Chondrocyte (in vitro differentiated cells): Measurements from ENCODE around the gene ZSWIM7. TPM values are rescaled to one million over a fixed set of nuclear protein-coding genes. Genes with fewer than 3 reads are reported as not detected.

ENCODE experiments used
- DNase-seq: peaks from one replicate; pipeline ENCODE4 v3.0.0; 2021; ENCODE audit warnings: mixed read lengths, low spot score
- H3K27ac Mint-ChIP-seq: one replicate; pipeline ENCODE4 v1.8.0; 2021; ENCODE audit warnings: mild to moderate bottlenecking, moderate library complexity, mixed read lengths; ENCODE audit not compliant: unreplicated experiment
- H3K27me3 Mint-ChIP-seq: 2 replicates; pipeline ENCODE4 v1.8.0; 2021; ENCODE audit warnings: low read depth, mixed read lengths
- H3K36me3 Mint-ChIP-seq: 2 replicates; pipeline ENCODE4 v1.8.0; 2021; ENCODE audit warnings: low read depth, mixed read lengths
- H3K4me1 Mint-ChIP-seq: 2 replicates; pipeline ENCODE4 v1.8.0; 2021; ENCODE audit warnings: low read depth, mild to moderate bottlenecking, mixed read lengths
- H3K4me3 Mint-ChIP-seq: one replicate; pipeline ENCODE4 v1.8.0; 2021; ENCODE audit warnings: mild to moderate bottlenecking, moderate library complexity, mixed read lengths; ENCODE audit not compliant: unreplicated experiment
- H3K9me3 Mint-ChIP-seq: 2 replicates; pipeline ENCODE4 v1.8.0; 2021; ENCODE audit warnings: low read depth, mixed read lengths
- total RNA-seq: library from RNA; stranded (reverse); gene quantifications from 3 replicates; pipeline ENCODE4 v1.2.1, GENCODE V29; 2021
- TF ChIP-seq, protein P1 (sequence below): fragments of 200-600 bp; sonication (generic); IDR thresholded peaks from 2 replicates; pipeline ENCODE4 v1.5.0; 2021; ENCODE audit warnings: antibody characterized with exemption, mild to moderate bottlenecking, moderate library complexity

Gene ZSWIM7
- total RNA-seq, 1 donor from 2014 or later: 16.7 TPM

DNA sequence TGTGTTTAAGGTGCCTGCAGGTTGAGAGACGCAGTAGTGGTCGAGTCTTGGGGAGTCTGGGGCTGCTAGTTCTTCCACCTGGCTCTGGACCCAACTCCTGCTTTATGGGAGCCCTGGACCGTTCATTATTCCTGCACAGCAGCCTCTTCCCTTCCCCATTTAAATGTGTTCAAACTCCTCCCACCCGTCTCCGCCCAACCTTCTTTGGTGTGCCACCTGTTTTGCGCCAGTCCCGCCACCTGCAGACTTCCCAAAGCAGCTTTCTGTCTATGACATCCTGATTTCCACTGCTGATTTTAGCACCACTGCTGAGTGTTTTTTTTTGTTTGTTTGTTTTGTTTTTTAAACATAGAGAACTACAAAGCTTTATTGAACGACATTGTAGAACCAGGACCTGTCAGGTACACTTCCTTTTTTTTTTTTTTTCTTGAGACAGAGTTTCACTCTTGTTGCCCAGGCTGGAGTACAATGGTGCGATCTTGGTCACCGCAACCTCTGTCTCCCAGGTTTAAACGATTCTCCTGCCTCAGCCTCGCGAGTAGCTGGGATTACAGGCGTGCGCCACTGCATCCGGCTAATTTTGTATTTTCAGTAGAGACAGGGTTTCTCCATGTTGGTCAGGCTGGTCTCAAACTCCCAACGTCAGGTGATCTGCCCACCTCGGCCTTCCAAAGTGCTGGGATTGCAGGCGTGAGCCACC lies 41.7 kb downstream of the ZSWIM7 start:
- DNase-seq: no peak
- Mint-ChIP-seq H3K36me3 (no peaks in the 10 kb centered on the region), H3K27me3 (no peaks in the 10 kb centered on the region), H3K4me3 (no peak overlapping the region), H3K27ac (no peak overlapping the region), H3K9me3 (no peaks in the 10 kb centered on the region), H3K4me1 (peaks cover 49% of the 10 kb centered on the region)
- TF ChIP-seq, protein P1, sequence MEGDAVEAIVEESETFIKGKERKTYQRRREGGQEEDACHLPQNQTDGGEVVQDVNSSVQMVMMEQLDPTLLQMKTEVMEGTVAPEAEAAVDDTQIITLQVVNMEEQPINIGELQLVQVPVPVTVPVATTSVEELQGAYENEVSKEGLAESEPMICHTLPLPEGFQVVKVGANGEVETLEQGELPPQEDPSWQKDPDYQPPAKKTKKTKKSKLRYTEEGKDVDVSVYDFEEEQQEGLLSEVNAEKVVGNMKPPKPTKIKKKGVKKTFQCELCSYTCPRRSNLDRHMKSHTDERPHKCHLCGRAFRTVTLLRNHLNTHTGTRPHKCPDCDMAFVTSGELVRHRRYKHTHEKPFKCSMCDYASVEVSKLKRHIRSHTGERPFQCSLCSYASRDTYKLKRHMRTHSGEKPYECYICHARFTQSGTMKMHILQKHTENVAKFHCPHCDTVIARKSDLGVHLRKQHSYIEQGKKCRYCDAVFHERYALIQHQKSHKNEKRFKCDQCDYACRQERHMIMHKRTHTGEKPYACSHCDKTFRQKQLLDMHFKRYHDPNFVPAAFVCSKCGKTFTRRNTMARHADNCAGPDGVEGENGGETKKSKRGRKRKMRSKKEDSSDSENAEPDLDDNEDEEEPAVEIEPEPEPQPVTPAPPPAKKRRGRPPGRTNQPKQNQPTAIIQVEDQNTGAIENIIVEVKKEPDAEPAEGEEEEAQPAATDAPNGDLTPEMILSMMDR: no peak

DNA sequence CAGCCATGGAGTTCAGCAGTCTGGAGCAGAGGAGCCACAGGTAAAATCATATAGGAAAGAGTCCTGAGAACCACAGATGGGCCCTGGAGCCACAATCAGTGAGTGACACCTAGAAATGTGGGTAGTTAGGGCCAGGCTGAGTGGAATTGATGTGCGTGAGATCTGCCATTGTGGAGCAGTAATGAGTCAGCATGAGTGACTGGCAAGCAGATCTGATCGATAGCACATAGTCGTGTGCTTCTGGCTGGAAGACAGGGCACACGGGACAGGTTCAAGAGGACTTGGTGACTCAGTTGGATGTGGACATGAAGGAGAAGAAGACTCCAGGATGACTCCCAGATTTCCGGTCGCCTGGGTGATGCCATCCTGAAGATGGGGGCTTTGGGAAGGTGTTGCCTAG lies 42.3 kb downstream of the ZSWIM7 start:
- H3K27ac Mint-ChIP-seq: no peak overlapping the region
- no peak for DNase-seq
- no peak overlapping the region for H3K4me3 Mint-ChIP-seq
- H3K36me3 Mint-ChIP-seq: no peaks in the 10 kb centered on the region
- peaks cover 50% of the 10 kb centered on the region for H3K4me1 Mint-ChIP-seq
- H3K9me3 Mint-ChIP-seq: no peaks in the 10 kb centered on the region
- TF ChIP-seq, protein P1: no peak
- no peaks in the 10 kb centered on the region for H3K27me3 Mint-ChIP-seq

DNA sequence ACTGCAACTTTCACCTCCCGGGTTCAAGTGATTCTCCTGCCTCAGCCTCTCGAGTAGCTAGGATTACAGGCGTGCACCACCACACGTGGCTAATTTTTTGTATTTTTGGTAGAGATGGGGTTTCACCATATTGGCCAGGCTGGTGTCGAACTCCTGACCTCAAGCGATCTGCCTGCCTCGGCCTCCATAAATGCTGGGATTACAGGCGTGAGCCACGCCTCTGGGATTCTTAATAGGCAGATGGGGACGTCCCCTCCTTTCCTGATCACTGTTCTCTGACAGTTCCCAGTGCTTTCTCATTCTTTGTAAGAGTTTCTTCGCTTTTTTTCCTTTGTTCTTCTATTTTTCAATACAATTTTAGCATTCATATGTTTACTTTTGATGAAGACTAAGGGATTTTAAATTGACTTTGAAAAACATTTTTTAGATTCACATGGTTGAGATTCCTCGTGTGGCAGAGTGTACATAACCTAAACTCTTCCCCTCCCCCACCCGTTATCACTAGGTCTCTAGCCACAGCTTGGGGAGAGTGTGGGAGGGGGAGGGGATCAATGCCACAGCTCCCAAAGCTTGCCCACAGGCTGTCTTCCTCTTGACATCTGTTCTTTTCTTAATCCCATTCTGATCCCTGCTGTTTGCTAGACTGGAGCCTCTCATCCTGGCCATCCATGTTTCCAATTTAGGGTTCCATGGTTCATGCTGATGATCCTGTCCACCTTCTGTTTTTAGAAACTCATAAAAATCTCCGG lies 43.5 kb downstream of the ZSWIM7 start:
- H3K27ac Mint-ChIP-seq: no peak overlapping the region
- DNase-seq: no peak
- TF ChIP-seq, protein P1: no peak
- H3K4me1 Mint-ChIP-seq: peaks cover 44% of the 10 kb centered on the region
- H3K36me3 Mint-ChIP-seq: no peaks in the 10 kb centered on the region
- H3K4me3 Mint-ChIP-seq: no peak overlapping the region
- no peaks in the 10 kb centered on the region for H3K9me3 Mint-ChIP-seq
- H3K27me3 Mint-ChIP-seq: no peaks in the 10 kb centered on the region

DNA sequence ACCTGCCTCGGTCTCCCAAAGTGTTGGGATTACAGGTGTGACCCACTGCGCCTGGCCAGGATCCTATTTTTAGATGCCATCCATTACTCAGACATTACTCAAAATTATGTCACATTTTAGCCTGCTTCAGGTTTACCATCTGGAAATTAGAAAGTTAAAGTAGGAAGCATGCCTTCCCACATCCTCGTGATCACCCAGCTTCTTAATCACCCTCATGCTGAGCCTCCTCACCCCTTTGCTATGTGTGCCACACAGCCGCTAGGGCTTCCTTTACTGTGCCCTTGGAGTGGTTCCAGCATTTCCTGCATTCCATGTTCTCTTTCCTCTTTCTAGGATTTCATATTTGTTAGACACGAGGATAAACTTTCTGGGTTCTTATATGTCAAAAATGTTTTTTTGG lies 45.3 kb downstream of the ZSWIM7 start:
- Mint-ChIP-seq H3K9me3 (no peaks in the 10 kb centered on the region), H3K4me3 (no peak overlapping the region), H3K36me3 (peaks cover 3% of the 10 kb centered on the region), H3K27ac (peak overlapping the region; percentile 77), H3K27me3 (no peaks in the 10 kb centered on the region), H3K4me1 (peaks cover 37% of the 10 kb centered on the region)
- no peak for DNase-seq
- TF ChIP-seq, protein P1: peak; percentile 38

DNA sequence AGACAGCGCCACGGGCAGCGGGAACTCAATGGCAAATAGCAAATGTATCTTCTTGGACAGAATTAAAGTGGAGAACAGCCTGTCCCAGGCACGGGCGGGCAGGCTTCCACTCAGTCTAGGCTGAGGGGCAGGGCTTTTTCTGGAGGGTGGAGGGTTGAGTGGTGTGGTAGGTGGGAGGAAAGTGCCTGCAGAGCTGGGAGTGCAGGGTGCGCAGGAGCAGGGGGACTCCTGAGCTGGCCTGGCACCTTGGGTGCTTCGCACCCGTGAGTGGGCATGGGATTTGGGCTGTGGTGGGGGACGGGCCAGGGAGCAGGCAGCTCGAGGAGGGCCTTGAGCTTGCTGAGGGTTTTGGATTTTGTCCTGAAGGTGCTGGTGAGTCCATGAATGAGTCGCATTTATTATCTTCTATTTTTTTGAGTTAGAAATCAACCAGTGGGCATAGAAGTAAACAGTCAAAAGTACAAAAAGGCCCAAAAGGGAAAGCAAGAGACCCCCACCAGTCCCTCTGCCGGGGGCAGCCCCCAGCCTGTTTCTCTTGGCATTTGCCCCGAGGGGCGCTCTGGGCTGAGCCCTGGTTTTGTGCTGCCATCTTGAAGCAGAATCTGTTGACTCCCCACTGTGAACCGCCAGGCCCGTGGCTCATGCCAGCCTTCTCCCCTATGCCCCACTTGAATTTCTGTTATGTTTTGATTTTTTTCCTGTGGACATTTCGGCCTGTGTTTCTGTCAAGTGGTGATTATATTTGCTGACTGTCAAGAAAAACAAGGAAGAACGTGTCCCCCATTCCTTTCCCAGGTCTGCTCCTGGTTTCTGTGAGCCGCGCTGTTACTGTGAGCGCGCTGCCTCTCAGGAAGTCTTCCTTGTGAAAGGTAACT lies 46.4 kb downstream of the ZSWIM7 start:
- DNase-seq: no peak
- H3K27ac Mint-ChIP-seq: peak overlapping the region; percentile 77
- no peaks in the 10 kb centered on the region for H3K27me3 Mint-ChIP-seq
- peaks cover 26% of the 10 kb centered on the region for H3K4me1 Mint-ChIP-seq
- no peaks in the 10 kb centered on the region for H3K9me3 Mint-ChIP-seq
- TF ChIP-seq, protein P1: no peak
- peaks cover 3% of the 10 kb centered on the region for H3K36me3 Mint-ChIP-seq
- H3K4me3 Mint-ChIP-seq: no peak overlapping the region
